GM21360 (cell line): ENCODE data around the gene SHC1.
A peak's percentile ranks its signal among the peaks of the same experiment; 100 is the strongest.

Experiments used
- ATAC-seq: cut with Tn5 transposase; IDR thresholded peaks from one replicate; pipeline ENCODE4 v1.9.1; 2021; ENCODE audit warnings: mild to moderate bottlenecking, moderate library complexity; ENCODE audit not compliant: unreplicated experiment

The SHC1 gene

GRCh38 chr1:154974808-154975408, 4.4 kb upstream of the SHC1 start:
- ATAC-seq: peak; percentile 36

- peak; percentile 70 for ATAC-seq
Measured at GRCh38 chr1:154974102-154974807, 3.7 kb upstream of the SHC1 start, which contains the start of gene CKS1B. CKS1B (plus strand) TSS chr1:154974681; CDS start chr1:154974746, 65 bp downstream.

- peak; percentile 22 for ATAC-seq
Measured at GRCh38 chr1:154973344-154974101, 3.0 kb upstream of the SHC1 start.

- no peak for ATAC-seq
Measured at GRCh38 chr1:154972517-154973343, 2.2 kb upstream of the SHC1 start.

- no peak for ATAC-seq
Measured at GRCh38 chr1:154972213-154972516, 1.6 kb upstream of the SHC1 start.

GRCh38 chr1:154971341-154971998, 923 bp upstream of the SHC1 start:
- no peak for ATAC-seq

GRCh38 chr1:154969860-154970452, 591 bp downstream of the SHC1 start:
- ATAC-seq: no peak

GRCh38 chr1:154969246-154969645, 1.3 kb downstream of the SHC1 start:
- no peak for ATAC-seq

- no peak for ATAC-seq
Measured at GRCh38 chr1:154968731-154969130, 1.8 kb downstream of the SHC1 start.

- no peak for ATAC-seq
Measured at GRCh38 chr1:154967331-154967950, 3.1 kb downstream of the SHC1 start.

- no peak for ATAC-seq
Measured at GRCh38 chr1:154966111-154966510, 4.4 kb downstream of the SHC1 start.

GRCh38 chr1:154964359-154964758, 6.2 kb downstream of the SHC1 start:
- no peak for ATAC-seq

GRCh38 chr1:154963643-154964042, 6.9 kb downstream of the SHC1 start:
- no peak for ATAC-seq

- ATAC-seq: no peak
Measured at GRCh38 chr1:154962795-154963330, 7.7 kb downstream of the SHC1 start.

GRCh38 chr1:154962156-154962749, 8.3 kb downstream of the SHC1 start:
- no peak for ATAC-seq

GRCh38 chr1:154961207-154962155, 9.1 kb downstream of the SHC1 start, which contains the start of gene PYGO2:
PYGO2 (minus strand) TSS chr1:154961782; CDS start chr1:154961576, 206 bp downstream.
- peak; percentile 62 for ATAC-seq

GRCh38 chr1:154960446-154961136, 10.0 kb downstream of the SHC1 start:
- ATAC-seq: no peak
